ENCODE measurements around the gene CTSZ. TPM values are rescaled to one million over a fixed set of nuclear protein-coding genes. Genes with fewer than 3 reads are reported as not detected.

Gene CTSZ
- total RNA-seq, 1 experiment from 2014 or later = 26.3 TPM

- TF ChIP-seq ZNF512 (CRISPR knock-in tag; IDR thresholded peaks at IDR 0.05; ENCODE audit: borderline replicate concordance) (no peak), ARID4B (CRISPR knock-in tag; IDR thresholded peaks at IDR 0.05; ENCODE audit: borderline replicate concordance) (no peak; the same call in 1 of the 2 replicates), TEAD1 (CRISPR knock-in tag; IDR thresholded peaks at IDR 0.05) (0 out of 2 replicates have a peak, but pooled peaks have one; percentile 16), MYBL2 (CRISPR knock-in tag; IDR thresholded peaks at IDR 0.05) (peak; percentile 61; the same call in 1 of the 2 replicates), NFATC4 (CRISPR knock-in tag; IDR thresholded peaks at IDR 0.05) (no peak), PRDM15 (CRISPR knock-in tag; IDR thresholded peaks at IDR 0.05) (peak; percentile 6; the same call in 1 of the 2 replicates), HMGA2 (CRISPR knock-in tag; IDR thresholded peaks at IDR 0.05) (no peak), EMX1 (CRISPR knock-in tag; IDR thresholded peaks at IDR 0.05) (peak; percentile 62; the same call in 1 of the 2 replicates), GABPB1 (CRISPR knock-in tag; IDR thresholded peaks at IDR 0.05) (peak; percentile 78), KAT7 (CRISPR knock-in tag; IDR thresholded peaks at IDR 0.05; ENCODE audit: borderline replicate concordance) (peak; percentile 85; the same call in 1 of the 2 replicates), SOX15 (CRISPR knock-in tag; IDR thresholded peaks at IDR 0.05) (no peak), TEAD4 (CRISPR knock-in tag; IDR thresholded peaks at IDR 0.05) (0 out of 2 replicates have a peak, but pooled peaks have one; percentile 27), ZNF671 (CRISPR knock-in tag; IDR thresholded peaks at IDR 0.05) (no peak), TCF7 (CRISPR knock-in tag; IDR thresholded peaks at IDR 0.05; ENCODE audit: low read depth) (peak; percentile 66; the same call in 1 of the 2 replicates), USF2 (CRISPR knock-in tag; IDR thresholded peaks at IDR 0.05) (no peak), NR1H2 (CRISPR knock-in tag; IDR thresholded peaks at IDR 0.05) (no peak), FOXP1 (CRISPR knock-in tag; IDR thresholded peaks at IDR 0.05; ENCODE audit: borderline replicate concordance) (peak; percentile 79), ZNF219 (CRISPR knock-in tag; IDR thresholded peaks at IDR 0.05; ENCODE audit: borderline replicate concordance) (no peak)
- TF ChIP-seq, protein P1, sequence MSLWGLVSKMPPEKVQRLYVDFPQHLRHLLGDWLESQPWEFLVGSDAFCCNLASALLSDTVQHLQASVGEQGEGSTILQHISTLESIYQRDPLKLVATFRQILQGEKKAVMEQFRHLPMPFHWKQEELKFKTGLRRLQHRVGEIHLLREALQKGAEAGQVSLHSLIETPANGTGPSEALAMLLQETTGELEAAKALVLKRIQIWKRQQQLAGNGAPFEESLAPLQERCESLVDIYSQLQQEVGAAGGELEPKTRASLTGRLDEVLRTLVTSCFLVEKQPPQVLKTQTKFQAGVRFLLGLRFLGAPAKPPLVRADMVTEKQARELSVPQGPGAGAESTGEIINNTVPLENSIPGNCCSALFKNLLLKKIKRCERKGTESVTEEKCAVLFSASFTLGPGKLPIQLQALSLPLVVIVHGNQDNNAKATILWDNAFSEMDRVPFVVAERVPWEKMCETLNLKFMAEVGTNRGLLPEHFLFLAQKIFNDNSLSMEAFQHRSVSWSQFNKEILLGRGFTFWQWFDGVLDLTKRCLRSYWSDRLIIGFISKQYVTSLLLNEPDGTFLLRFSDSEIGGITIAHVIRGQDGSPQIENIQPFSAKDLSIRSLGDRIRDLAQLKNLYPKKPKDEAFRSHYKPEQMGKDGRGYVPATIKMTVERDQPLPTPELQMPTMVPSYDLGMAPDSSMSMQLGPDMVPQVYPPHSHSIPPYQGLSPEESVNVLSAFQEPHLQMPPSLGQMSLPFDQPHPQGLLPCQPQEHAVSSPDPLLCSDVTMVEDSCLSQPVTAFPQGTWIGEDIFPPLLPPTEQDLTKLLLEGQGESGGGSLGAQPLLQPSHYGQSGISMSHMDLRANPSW (CRISPR knock-in tag; conservative IDR thresholded peaks at IDR 0.05; ENCODE audit: low read depth) = no peak
- TF ChIP-seq, protein P2, sequence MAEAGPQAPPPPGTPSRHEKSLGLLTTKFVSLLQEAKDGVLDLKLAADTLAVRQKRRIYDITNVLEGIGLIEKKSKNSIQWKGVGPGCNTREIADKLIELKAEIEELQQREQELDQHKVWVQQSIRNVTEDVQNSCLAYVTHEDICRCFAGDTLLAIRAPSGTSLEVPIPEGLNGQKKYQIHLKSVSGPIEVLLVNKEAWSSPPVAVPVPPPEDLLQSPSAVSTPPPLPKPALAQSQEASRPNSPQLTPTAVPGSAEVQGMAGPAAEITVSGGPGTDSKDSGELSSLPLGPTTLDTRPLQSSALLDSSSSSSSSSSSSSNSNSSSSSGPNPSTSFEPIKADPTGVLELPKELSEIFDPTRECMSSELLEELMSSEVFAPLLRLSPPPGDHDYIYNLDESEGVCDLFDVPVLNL (CRISPR knock-in tag; IDR thresholded peaks at IDR 0.05; ENCODE audit: borderline replicate concordance, low read depth) = no peak
- TF ChIP-seq, protein P3, sequence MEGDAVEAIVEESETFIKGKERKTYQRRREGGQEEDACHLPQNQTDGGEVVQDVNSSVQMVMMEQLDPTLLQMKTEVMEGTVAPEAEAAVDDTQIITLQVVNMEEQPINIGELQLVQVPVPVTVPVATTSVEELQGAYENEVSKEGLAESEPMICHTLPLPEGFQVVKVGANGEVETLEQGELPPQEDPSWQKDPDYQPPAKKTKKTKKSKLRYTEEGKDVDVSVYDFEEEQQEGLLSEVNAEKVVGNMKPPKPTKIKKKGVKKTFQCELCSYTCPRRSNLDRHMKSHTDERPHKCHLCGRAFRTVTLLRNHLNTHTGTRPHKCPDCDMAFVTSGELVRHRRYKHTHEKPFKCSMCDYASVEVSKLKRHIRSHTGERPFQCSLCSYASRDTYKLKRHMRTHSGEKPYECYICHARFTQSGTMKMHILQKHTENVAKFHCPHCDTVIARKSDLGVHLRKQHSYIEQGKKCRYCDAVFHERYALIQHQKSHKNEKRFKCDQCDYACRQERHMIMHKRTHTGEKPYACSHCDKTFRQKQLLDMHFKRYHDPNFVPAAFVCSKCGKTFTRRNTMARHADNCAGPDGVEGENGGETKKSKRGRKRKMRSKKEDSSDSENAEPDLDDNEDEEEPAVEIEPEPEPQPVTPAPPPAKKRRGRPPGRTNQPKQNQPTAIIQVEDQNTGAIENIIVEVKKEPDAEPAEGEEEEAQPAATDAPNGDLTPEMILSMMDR (IDR thresholded peaks at IDR 0.05) = no peak
Measured at GRCh38 chr20:59032023-59032712, 25.1 kb upstream of the CTSZ start, which contains the start of gene ATP5F1E (continued).
